ENCODE data around the gene GPSM1. TPM values are rescaled to one million over a fixed set of nuclear protein-coding genes. Genes with fewer than 3 reads are reported as not detected.

Gene GPSM1
- total RNA-seq, 1 donor from 2014 or later, result 59.4 TPM

GRCh38 chr9:136367296-136368145, 40.2 kb downstream of the GPSM1 start:
- H3K4me3 Mint-ChIP-seq (ENCODE audit: unreplicated experiment), result no peak overlapping the region
- TF ChIP-seq EZH2 (IDR thresholded peaks at IDR 0.05; ENCODE audit: insufficient read depth, low read length) (no peak), CTCF (IDR thresholded peaks at IDR 0.05; ENCODE audit: insufficient read depth, low read depth, low read length) (no peak)
- H3K27me3 ChIP-seq (ENCODE audit: insufficient read depth, low read length), result no peaks in the 10 kb centered on the region

GRCh38 chr9:136368190-136368589, 40.9 kb downstream of the GPSM1 start:
- DNase-seq (ENCODE audit: low read depth) (no peak), FAIRE-seq (no peak)
- no peaks in the 10 kb centered on the region for H3K36me3 ChIP-seq (ENCODE audit: insufficient read depth, low read length)
- H2AFZ ChIP-seq (ENCODE audit: low read depth, low read length), result no peak overlapping the region
- Mint-ChIP-seq H3K27ac (ENCODE audit: unreplicated experiment) (no peak overlapping the region), H3K9me3 (ENCODE audit: unreplicated experiment) (no peaks in the 10 kb centered on the region), H3K27me3 (ENCODE audit: low read depth, unreplicated experiment) (no peaks in the 10 kb centered on the region), H3K4me3 (ENCODE audit: unreplicated experiment) (no peak overlapping the region), H3K4me1 (ENCODE audit: low read depth, unreplicated experiment) (peaks cover 6% of the 10 kb centered on the region), H3K36me3 (ENCODE audit: low read depth, unreplicated experiment) (peaks cover 3% of the 10 kb centered on the region)
- H3K4me1 ChIP-seq (ENCODE audit: insufficient read depth, low read length), result peaks cover 13% of the 10 kb centered on the region
- no peak overlapping the region for H3K9ac ChIP-seq (ENCODE audit: low read length)
- H3K27ac ChIP-seq (ENCODE audit: low read depth, low read length), result no peak overlapping the region
- H3K9me3 ChIP-seq (ENCODE audit: insufficient read depth, low read depth, low read length), result no peaks in the 10 kb centered on the region
- H3K4me3 ChIP-seq (ENCODE audit: insufficient read depth, low read depth, low read length), result no peak overlapping the region
- H3K79me2 ChIP-seq (ENCODE audit: insufficient read depth, low read length), result no peaks in the 10 kb centered on the region
- H4K20me1 ChIP-seq (ENCODE audit: insufficient read depth, low read length), result peaks cover 3% of the 10 kb centered on the region
- no peaks in the 10 kb centered on the region for H3K27me3 ChIP-seq (ENCODE audit: insufficient read depth, low read length)
- no peak for TF ChIP-seq EZH2 (IDR thresholded peaks at IDR 0.05; ENCODE audit: insufficient read depth, low read length)
- no peak for TF ChIP-seq CTCF (IDR thresholded peaks at IDR 0.05; ENCODE audit: insufficient read depth, low read depth, low read length)
- H3K4me2 ChIP-seq (ENCODE audit: low read length), result no peak overlapping the region

More at GRCh38 chr9:136367296-136368145, 40.2 kb downstream of the GPSM1 start:
- Mint-ChIP-seq H3K4me1 (ENCODE audit: low read depth, unreplicated experiment) (no peaks in the 10 kb centered on the region), H3K27me3 (ENCODE audit: low read depth, unreplicated experiment) (no peaks in the 10 kb centered on the region), H3K27ac (ENCODE audit: unreplicated experiment) (no peak overlapping the region), H3K36me3 (ENCODE audit: low read depth, unreplicated experiment) (peaks cover 3% of the 10 kb centered on the region), H3K9me3 (ENCODE audit: unreplicated experiment) (no peaks in the 10 kb centered on the region)
- no peaks in the 10 kb centered on the region for H3K36me3 ChIP-seq (ENCODE audit: insufficient read depth, low read length)
- H3K4me1 ChIP-seq (ENCODE audit: insufficient read depth, low read length), result peaks cover 12% of the 10 kb centered on the region
- H4K20me1 ChIP-seq (ENCODE audit: insufficient read depth, low read length), result peaks cover 7% of the 10 kb centered on the region
- no peak overlapping the region for H2AFZ ChIP-seq (ENCODE audit: low read depth, low read length)
- FAIRE-seq (no peak), DNase-seq (ENCODE audit: low read depth) (no peak)
- no peak overlapping the region for H3K4me2 ChIP-seq (ENCODE audit: low read length)
- no peak overlapping the region for H3K9ac ChIP-seq (ENCODE audit: low read length)
- peaks cover 5% of the 10 kb centered on the region for H3K79me2 ChIP-seq (ENCODE audit: insufficient read depth, low read length)
- no peak overlapping the region for H3K27ac ChIP-seq (ENCODE audit: low read depth, low read length)
- no peaks in the 10 kb centered on the region for H3K9me3 ChIP-seq (ENCODE audit: insufficient read depth, low read depth, low read length)
- no peak overlapping the region for H3K4me3 ChIP-seq (ENCODE audit: insufficient read depth, low read depth, low read length)

- no peaks in the 10 kb centered on the region for H3K27me3 ChIP-seq (ENCODE audit: insufficient read depth, low read length)
- Mint-ChIP-seq H3K4me1 (ENCODE audit: low read depth, unreplicated experiment) (peaks cover 6% of the 10 kb centered on the region), H3K9me3 (ENCODE audit: unreplicated experiment) (no peaks in the 10 kb centered on the region), H3K36me3 (ENCODE audit: low read depth, unreplicated experiment) (peaks cover 3% of the 10 kb centered on the region), H3K27ac (ENCODE audit: unreplicated experiment) (no peak overlapping the region), H3K27me3 (ENCODE audit: low read depth, unreplicated experiment) (no peaks in the 10 kb centered on the region), H3K4me3 (ENCODE audit: unreplicated experiment) (no peak overlapping the region)
- H3K9ac ChIP-seq (ENCODE audit: low read length), result no peak overlapping the region
- TF ChIP-seq EZH2 (IDR thresholded peaks at IDR 0.05; ENCODE audit: insufficient read depth, low read length) (no peak), CTCF (IDR thresholded peaks at IDR 0.05; ENCODE audit: insufficient read depth, low read depth, low read length) (no peak)
- no peaks in the 10 kb centered on the region for H3K9me3 ChIP-seq (ENCODE audit: insufficient read depth, low read depth, low read length)
- no peak overlapping the region for H3K27ac ChIP-seq (ENCODE audit: low read depth, low read length)
- no peaks in the 10 kb centered on the region for H3K79me2 ChIP-seq (ENCODE audit: insufficient read depth, low read length)
- peaks cover 10% of the 10 kb centered on the region for H3K4me1 ChIP-seq (ENCODE audit: insufficient read depth, low read length)
- no peaks in the 10 kb centered on the region for H4K20me1 ChIP-seq (ENCODE audit: insufficient read depth, low read length)
- H3K4me2 ChIP-seq (ENCODE audit: low read length), result no peak overlapping the region
- DNase-seq (ENCODE audit: low read depth) (no peak), FAIRE-seq (no peak)
- no peak overlapping the region for H3K4me3 ChIP-seq (ENCODE audit: insufficient read depth, low read depth, low read length)
- H2AFZ ChIP-seq (ENCODE audit: low read depth, low read length), result no peak overlapping the region
- no peaks in the 10 kb centered on the region for H3K36me3 ChIP-seq (ENCODE audit: insufficient read depth, low read length)
Observed at GRCh38 chr9:136370037-136370436, 42.7 kb downstream of the GPSM1 start.
